Suprapubic skin (tissue), 4 donors: ENCODE measurements around the gene CABLES2. TPM values are rescaled to one million over a fixed set of nuclear protein-coding genes. Genes with fewer than 3 reads are reported as not detected.
A peak's percentile ranks its signal among the peaks of the same experiment; 100 is the strongest.

Experiments used
- DNase-seq, 2 donors: peaks; one replicate each; pipeline ENCODE4 v3.0.0-alpha.2; 2019; ENCODE audit warnings: low spot score in 2 of 2
- H3K27ac ChIP-seq: fragments of 200-600 bp; sonication (generic); one replicate; pipeline ENCODE4 v1.5.1; 2019
- H3K27me3 ChIP-seq: fragments of 200-600 bp; sonication (generic); one replicate; pipeline ENCODE4 v1.5.1; 2019
- H3K36me3 ChIP-seq: fragments of 200-600 bp; sonication (generic); one replicate; pipeline ENCODE4 v1.5.1; 2019
- H3K4me1 ChIP-seq: fragments of 200-600 bp; sonication (generic); one replicate; pipeline ENCODE4 v1.5.1; 2019
- H3K4me3 ChIP-seq: fragments of 200-600 bp; sonication (generic); one replicate; pipeline ENCODE4 v1.5.1; 2019; ENCODE audit warnings: mild to moderate bottlenecking
- H3K9me3 ChIP-seq: fragments of 200-600 bp; sonication (generic); one replicate; pipeline ENCODE4 v1.5.1; 2019
- CTCF ChIP-seq, 2 donors: fragments of 200-600 bp in 1 of 2; fragments of 450-650 bp in 1 of 2; sonication (generic) in 1 of 2; IDR thresholded peaks; one replicate each; pipeline ENCODE4 v1.5.1; 2016 to 2019; ENCODE audit warnings: antibody characterized with exemption in 2 of 2, mild to moderate bottlenecking in 1 of 2, moderate library complexity in 1 of 2
- EP300 ChIP-seq: sonication (generic); formaldehyde crosslinking; IDR thresholded peaks from one replicate; pipeline ENCODE4 v1.6.1; 2017; ENCODE audit warnings: antibody characterized with exemption
- POLR2A ChIP-seq, 2 donors: fragments of 450-650 bp; IDR thresholded peaks; one replicate each; pipeline ENCODE4 v1.6.1; 2017; ENCODE audit warnings: antibody characterized with exemption in 2 of 2, mild to moderate bottlenecking in 2 of 2, moderate library complexity in 2 of 2
- POLR2AphosphoS5 ChIP-seq, 3 donors: sonication (generic); formaldehyde crosslinking; IDR thresholded peaks; one replicate each; pipeline ENCODE4 v1.6.1; 2017; ENCODE audit warnings: antibody characterized with exemption in 3 of 3
- WGBS: methylation state at CpG from one replicate; pipeline ENCODE4 v1.1.5; 2018; 5-methylcytosine and 5-hydroxymethylcytosine counted together
- total RNA-seq, 4 donors: library from RNA; depleted of rRNA; stranded (reverse); fragments of >200 nt; gene quantifications; one replicate each; pipeline ENCODE4 v1.1.0, GENCODE V29; 2016

Gene CABLES2
- total RNA-seq, 4 donors from 2014 or later = 3.8 to 7.2 (median 4.5) TPM

- Histone ChIP-seq H3K4me3 (no peak overlapping the region), H3K27me3 (no peaks in the 10 kb centered on the region), H3K4me1 (peaks cover 95% of the 10 kb centered on the region), H3K27ac (peak overlapping the region; percentile 82), H3K9me3 (no peaks in the 10 kb centered on the region), H3K36me3 (no peaks in the 10 kb centered on the region)
- TF ChIP-seq POLR2A (IDR thresholded peaks at IDR 0.05) (no peak), POLR2AphosphoS5 (IDR thresholded peaks at IDR 0.05) (no peak), EP300 (no peak), CTCF (IDR thresholded peaks at IDR 0.05) (no peak)
- peak in 1 of 2 donors; percentile 69 for DNase-seq
- WGBS = 58% methylated on average over 4 of the region's 25 CpGs
These were observed 47.5 kb downstream of the CABLES2 start for GRCh38 chr20:62359491-62360121.

GRCh38 chr20:62359043-62359490 lies 48.0 kb downstream of the CABLES2 start:
- no peak for DNase-seq
- H3K4me1 ChIP-seq = peaks cover 97% of the 10 kb centered on the region
- WGBS = 38% methylated on average over 1 of the region's 16 CpGs
- H3K36me3 ChIP-seq = no peaks in the 10 kb centered on the region
- H3K9me3 ChIP-seq = no peaks in the 10 kb centered on the region
- H3K27me3 ChIP-seq = no peaks in the 10 kb centered on the region
- TF ChIP-seq POLR2A (IDR thresholded peaks at IDR 0.05) = no peak
- no peak for TF ChIP-seq CTCF (IDR thresholded peaks at IDR 0.05)
- TF ChIP-seq EP300 = no peak
- no peak for TF ChIP-seq POLR2AphosphoS5 (IDR thresholded peaks at IDR 0.05)
- peak overlapping the region; percentile 82 for H3K27ac ChIP-seq
- H3K4me3 ChIP-seq = peak overlapping the region; percentile 20

GRCh38 chr20:62358171-62359042 lies 48.7 kb downstream of the CABLES2 start:
- Histone ChIP-seq H3K9me3 (no peaks in the 10 kb centered on the region), H3K4me1 (peaks cover 97% of the 10 kb centered on the region), H3K27me3 (no peaks in the 10 kb centered on the region), H3K36me3 (no peaks in the 10 kb centered on the region), H3K27ac (peak overlapping the region; percentile 82), H3K4me3 (peak overlapping the region; percentile 20)
- TF ChIP-seq POLR2AphosphoS5 (IDR thresholded peaks at IDR 0.05) (no peak), POLR2A (IDR thresholded peaks at IDR 0.05) (no peak), CTCF (IDR thresholded peaks at IDR 0.05) (no peak), EP300 (no peak)
- 42% methylated on average over 4 of the region's 24 CpGs for WGBS
- no peak for DNase-seq

- H3K36me3 ChIP-seq = no peaks in the 10 kb centered on the region
- peaks cover 97% of the 10 kb centered on the region for H3K4me1 ChIP-seq
- peak overlapping the region; percentile 20 for H3K4me3 ChIP-seq
- no peak for TF ChIP-seq POLR2AphosphoS5 (IDR thresholded peaks at IDR 0.05)
- TF ChIP-seq CTCF (IDR thresholded peaks at IDR 0.05) = no peak
- no peak for TF ChIP-seq EP300
- TF ChIP-seq POLR2A (IDR thresholded peaks at IDR 0.05) = no peak
- no peak for DNase-seq
- H3K27me3 ChIP-seq = no peaks in the 10 kb centered on the region
- peak overlapping the region; percentile 82 for H3K27ac ChIP-seq
- H3K9me3 ChIP-seq = no peaks in the 10 kb centered on the region
- 41% methylated on average over 6 of the region's 7 CpGs for WGBS
These were observed 49.4 kb downstream of the CABLES2 start for GRCh38 chr20:62357681-62358080.

- no peak for TF ChIP-seq POLR2AphosphoS5 (IDR thresholded peaks at IDR 0.05)
- TF ChIP-seq POLR2A (IDR thresholded peaks at IDR 0.05) = no peak
- no peak for TF ChIP-seq CTCF (IDR thresholded peaks at IDR 0.05)
- no peak for TF ChIP-seq EP300
- Histone ChIP-seq H3K4me3 (peak overlapping the region; percentile 7), H3K27me3 (no peaks in the 10 kb centered on the region), H3K4me1 (peaks cover 97% of the 10 kb centered on the region), H3K27ac (peak overlapping the region; percentile 82), H3K9me3 (no peaks in the 10 kb centered on the region), H3K36me3 (peaks cover under 1% of the 10 kb centered on the region)
- no peak for DNase-seq
- 35% methylated on average over 4 of the region's 25 CpGs for WGBS
These were observed 49.9 kb downstream of the CABLES2 start for GRCh38 chr20:62357187-62357667.
